ENCODE results near the gene CFAP99. TPM values are rescaled to one million over a fixed set of nuclear protein-coding genes. Genes with fewer than 3 reads are reported as not detected.

CFAP99 gene
- total and polyA plus RNA-seq, 2 experiments from 2014 or later: not detected

GRCh38 chr4:2389691-2390090, 29.1 kb upstream of the CFAP99 start:
- H3K4me3 Mint-ChIP-seq: no peak overlapping the region

More at GRCh38 chr4:2389691-2390090, 29.1 kb upstream of the CFAP99 start:
- no peak overlapping the region for H3K27ac ChIP-seq (ENCODE audit: low read depth)
- H2AFZ ChIP-seq: no peak overlapping the region
- H3K4me3 ChIP-seq: no peak overlapping the region
- no peaks in the 10 kb centered on the region for H3K36me3 ChIP-seq (ENCODE audit: insufficient read depth)
- H3K79me2 ChIP-seq (replicated peaks; ENCODE audit: insufficient read depth): no peaks in the 10 kb centered on the region
- ATAC-seq (no peak), DNase-seq (ENCODE audit: low spot score) (no peak)
- H3K4me2 ChIP-seq: no peak overlapping the region
- H4K20me1 ChIP-seq (replicated peaks; ENCODE audit: insufficient read depth): no peaks in the 10 kb centered on the region
- TF ChIP-seq EZH2 (IDR thresholded peaks at IDR 0.05; ENCODE audit: low read depth, unreplicated experiment): no peak
- no peak for TF ChIP-seq ZNF114 (CRISPR knock-in tag; IDR thresholded peaks at IDR 0.05)
- TF ChIP-seq EZH2phosphoT487 (IDR thresholded peaks at IDR 0.05; ENCODE audit: unreplicated experiment): no peak
- no peak for TF ChIP-seq CTCF (conservative IDR thresholded peaks at IDR 0.05; ENCODE audit: low read depth in 2 of 2)
- TF ChIP-seq ZNF462 (CRISPR knock-in tag; IDR thresholded peaks at IDR 0.05): no peak
- no peak for TF ChIP-seq JUNB (IDR thresholded peaks at IDR 0.05; ENCODE audit: unreplicated experiment)
- TF ChIP-seq ZNF331 (CRISPR knock-in tag; IDR thresholded peaks at IDR 0.05; ENCODE audit: low read depth): no peak
- TF ChIP-seq STAT1 (IDR thresholded peaks at IDR 0.05; ENCODE audit: unreplicated experiment): no peak
- no peak for TF ChIP-seq NANOG (IDR thresholded peaks at IDR 0.05; ENCODE audit: borderline replicate concordance)
- no peak for TF ChIP-seq REST (IDR thresholded peaks at IDR 0.05; ENCODE audit: unreplicated experiment)
- TF ChIP-seq CREB1 (CRISPR knock-in tag; IDR thresholded peaks at IDR 0.05; ENCODE audit: low read depth): no peak
- TF ChIP-seq ETS1 (IDR thresholded peaks at IDR 0.05): no peak
- TF ChIP-seq POLR2AphosphoS5 (IDR thresholded peaks at IDR 0.05; ENCODE audit: low read depth): no peak
- Mint-ChIP-seq H3K9me3 (no peaks in the 10 kb centered on the region; the same call in 1 of the 3 replicates), H3K36me3 (ENCODE audit: low read depth) (no peaks in the 10 kb centered on the region), H3K4me1 (peaks cover 59% of the 10 kb centered on the region), H3K27ac (no peak overlapping the region), H3K27me3 (ENCODE audit: insufficient read depth, low read depth, poor library complexity) (peaks cover 18% of the 10 kb centered on the region)
- no peaks in the 10 kb centered on the region for H3K9me2 ChIP-seq (ENCODE audit: insufficient read depth)
- H3K4me1 ChIP-seq (ENCODE audit: insufficient read depth): peaks cover 34% of the 10 kb centered on the region
- no peaks in the 10 kb centered on the region for H3K27me3 ChIP-seq (ENCODE audit: insufficient read depth)
- H3F3A ChIP-seq (replicated peaks; ENCODE audit: low read depth): no peaks in the 10 kb centered on the region

All from GM23338 (cell line).